HepG2 (cell line): ENCODE results near the gene ATG2A. TPM values are rescaled to one million over a fixed set of nuclear protein-coding genes. Genes with fewer than 3 reads are reported as not detected.

Experiments
- AKNA ChIP-seq: sonication (generic); formaldehyde crosslinking; IDR thresholded peaks from 2 replicates; pipeline ENCODE4 v1.4.0; 2020; ENCODE audit warnings: missing genetic modification reagents, borderline replicate concordance
- DMAP1 ChIP-seq: IDR thresholded peaks from 2 replicates; pipeline ENCODE4 v1.6.1; 2016
- HOXA3 ChIP-seq: sonication (generic); formaldehyde crosslinking; IDR thresholded peaks from 2 replicates; pipeline ENCODE4 v1.5.0; 2020; ENCODE audit warnings: missing genetic modification reagents
- ZNF513 ChIP-seq: sonication (generic); formaldehyde crosslinking; conservative IDR thresholded peaks from 2 replicates; pipeline ENCODE4 v1.5.0; 2020; ENCODE audit warnings: missing genetic modification reagents
- polyA plus RNA-seq, 8 experiments: library from polyadenylated mRNA; depleted of rRNA in 3 of 8; stranded (reverse) in 7 of 8; unstranded in 1 of 8; fragments of >200 nt; fragmentation: Illumina TruSeq in 4 of 8; extraction: Trizol in 4 of 8; gene quantifications; 2 replicates each; pipeline versions ENCODE4 v1.2.1 to v1.2.3, GENCODE V29; 2011 to 2016; ENCODE audit warnings: low read depth in 4 of 8, missing spikeins in 1 of 8, mixed read lengths in 1 of 8; ENCODE audit not compliant: insufficient read depth in 1 of 8
- total RNA-seq, 5 experiments: library from RNA; depleted of rRNA; stranded (reverse); fragments of >200 nt; fragmentation: Illumina TruSeq; extraction: Trizol; gene quantifications; 2 replicates each; pipeline ENCODE4 v1.2.3, GENCODE V29; 2016; ENCODE audit warnings: low read depth in 1 of 5

The ATG2A gene
- total and polyA plus RNA-seq, 2 of the 13 experiments (the other 11 are each of a cell fraction or from before 2014, with no cell fraction given), result 6.7 to 8.0 TPM

GRCh38 chr11:64870176-64870892 lies 46.7 kb downstream of the ATG2A start (continued):
- TF ChIP-seq ZNF513 (CRISPR knock-in tag) (no peak), AKNA (CRISPR knock-in tag) (no peak), HOXA3 (CRISPR knock-in tag) (peak; percentile 72), DMAP1 (0 out of 2 replicates have a peak, but pooled peaks have one; percentile 7)
